Neural crest cell (in vitro differentiated cells): ENCODE results near the gene APOC3. TPM values are rescaled to one million over a fixed set of nuclear protein-coding genes. Genes with fewer than 3 reads are reported as not detected.

Experiments used
- DNase-seq: peaks from one replicate; pipeline ENCODE4 v3.0.0; 2021; ENCODE audit warnings: low read depth, mixed read lengths, low spot score
- H3K27ac Mint-ChIP-seq: one replicate; pipeline ENCODE4 v1.8.0; 2021; ENCODE audit warnings: mild to moderate bottlenecking, mixed read lengths; ENCODE audit not compliant: unreplicated experiment
- H3K27me3 Mint-ChIP-seq: 2 replicates; pipeline ENCODE4 v1.8.0; 2021; ENCODE audit warnings: low read depth, mild to moderate bottlenecking, mixed read lengths
- H3K36me3 Mint-ChIP-seq: 2 replicates; pipeline ENCODE4 v1.8.0; 2021; ENCODE audit warnings: low read depth, mild to moderate bottlenecking, mixed read lengths
- H3K4me1 Mint-ChIP-seq: 2 replicates; pipeline ENCODE4 v1.8.0; 2021; ENCODE audit warnings: mixed read lengths
- H3K4me3 Mint-ChIP-seq: one replicate; pipeline ENCODE4 v1.8.0; 2021; ENCODE audit warnings: mild to moderate bottlenecking, mixed read lengths
- H3K9me3 Mint-ChIP-seq: 2 replicates; pipeline ENCODE4 v1.8.0; 2021; ENCODE audit warnings: mixed read lengths
- CTCF ChIP-seq: fragments of 200-600 bp; sonication (generic); conservative IDR thresholded peaks from 2 replicates; pipeline ENCODE4 v1.5.0; 2021; ENCODE audit warnings: antibody characterized with exemption, mild to moderate bottlenecking
- total RNA-seq: library from RNA; stranded (reverse); gene quantifications from 2 replicates; pipeline ENCODE4 v1.2.1, GENCODE V29; 2021

APOC3 gene
- total RNA-seq, 1 donor from 2014 or later = not detected

- no peaks in the 10 kb centered on the region for H3K4me1 Mint-ChIP-seq
- TF ChIP-seq CTCF = no peak
- no peaks in the 10 kb centered on the region for H3K9me3 Mint-ChIP-seq
- no peak for DNase-seq
- no peaks in the 10 kb centered on the region for H3K27me3 Mint-ChIP-seq
- H3K36me3 Mint-ChIP-seq = peaks cover 18% of the 10 kb centered on the region
- no peak overlapping the region for H3K4me3 Mint-ChIP-seq
- H3K27ac Mint-ChIP-seq = no peak overlapping the region
These were observed 33.2 kb downstream of the APOC3 start for GRCh38 chr11:116862951-116863350.

- Mint-ChIP-seq H3K27me3 (no peaks in the 10 kb centered on the region), H3K36me3 (peaks cover 14% of the 10 kb centered on the region), H3K4me1 (no peaks in the 10 kb centered on the region), H3K9me3 (no peaks in the 10 kb centered on the region), H3K4me3 (no peak overlapping the region), H3K27ac (no peak overlapping the region)
- no peak for DNase-seq
- TF ChIP-seq CTCF = no peak
These were observed 34.8 kb downstream of the APOC3 start for GRCh38 chr11:116864531-116864930.

- no peaks in the 10 kb centered on the region for H3K4me1 Mint-ChIP-seq
- TF ChIP-seq CTCF = no peak
- no peak for DNase-seq
- no peaks in the 10 kb centered on the region for H3K27me3 Mint-ChIP-seq
- H3K36me3 Mint-ChIP-seq = peaks cover 16% of the 10 kb centered on the region
- H3K27ac Mint-ChIP-seq = no peak overlapping the region
- no peak overlapping the region for H3K4me3 Mint-ChIP-seq
- H3K9me3 Mint-ChIP-seq = no peaks in the 10 kb centered on the region
These were observed 36.0 kb downstream of the APOC3 start for GRCh38 chr11:116865696-116866095.

GRCh38 chr11:116866804-116867455, 37.2 kb downstream of the APOC3 start:
- Mint-ChIP-seq H3K36me3 (peaks cover 11% of the 10 kb centered on the region), H3K4me3 (no peak overlapping the region), H3K27ac (no peak overlapping the region), H3K27me3 (no peaks in the 10 kb centered on the region), H3K4me1 (no peaks in the 10 kb centered on the region), H3K9me3 (no peaks in the 10 kb centered on the region)
- TF ChIP-seq CTCF = no peak
- DNase-seq = no peak

GRCh38 chr11:116867619-116868018, 37.9 kb downstream of the APOC3 start:
- peaks cover 12% of the 10 kb centered on the region for H3K36me3 Mint-ChIP-seq
- no peaks in the 10 kb centered on the region for H3K27me3 Mint-ChIP-seq
- no peak for DNase-seq
- TF ChIP-seq CTCF = no peak
- no peak overlapping the region for H3K4me3 Mint-ChIP-seq
- no peaks in the 10 kb centered on the region for H3K4me1 Mint-ChIP-seq
- H3K27ac Mint-ChIP-seq = no peak overlapping the region
- H3K9me3 Mint-ChIP-seq = no peaks in the 10 kb centered on the region

GRCh38 chr11:116868066-116868465, 38.4 kb downstream of the APOC3 start:
- no peaks in the 10 kb centered on the region for H3K9me3 Mint-ChIP-seq
- no peak overlapping the region for H3K27ac Mint-ChIP-seq
- DNase-seq = no peak
- no peaks in the 10 kb centered on the region for H3K4me1 Mint-ChIP-seq
- H3K4me3 Mint-ChIP-seq = no peak overlapping the region
- H3K27me3 Mint-ChIP-seq = no peaks in the 10 kb centered on the region
- H3K36me3 Mint-ChIP-seq = peaks cover 16% of the 10 kb centered on the region
- TF ChIP-seq CTCF = no peak
